PC-9 (cell line): ENCODE data around the gene SFRP5. TPM values are rescaled to one million over a fixed set of nuclear protein-coding genes. Genes with fewer than 3 reads are reported as not detected.

Source experiments
- BruUV-seq: library from RNA; stranded (reverse); fragments of 400-500 nt; replicated peaks from 2 replicates; lab custom pipeline; 2021; lab: Mats Ljungman, UMichigan
- CTCF ChIA-PET: fragments of 300-600 bp; sonication (Branson Sonifier 250); formaldehyde crosslinking; loops from one replicate; lab custom pipeline; 2022; ENCODE audit warnings: antibody characterized with exemption; lab: Charles Lee
- POLR2A ChIA-PET: fragments of 300-600 bp; sonication (Branson Sonifier 250); formaldehyde crosslinking; loops from one replicate; lab custom pipeline; 2022; ENCODE audit warnings: antibody characterized with exemption; ENCODE audit not compliant: unreplicated experiment; lab: Charles Lee
- DNase-seq, 2 experiments: peaks; one replicate each; pipeline versions ENCODE4 v3.0.0 to v3.0.0-alpha.2; 2015 to 2022; ENCODE audit warnings: mixed read lengths in 1 of 2
- H2AFZ ChIP-seq: fragments of 200-600 bp; sonication (generic); 2 replicates; pipeline ENCODE4 v1.8.1; 2017; ENCODE audit warnings: antibody characterized with exemption
- H3F3A ChIP-seq: fragments of 200-600 bp; sonication (generic); 2 replicates; pipeline ENCODE4 v1.8.1; 2017; ENCODE audit warnings: antibody characterized with exemption, mild to moderate bottlenecking, low read depth; ENCODE audit not compliant: insufficient read depth
- H3K27ac ChIP-seq: fragments of 200-600 bp; sonication (generic); 2 replicates; pipeline ENCODE4 v1.6.1; 2016; ENCODE audit warnings: mixed run types
- H3K27me3 ChIP-seq: fragments of 200-600 bp; sonication (generic); 2 replicates; pipeline ENCODE4 v1.6.1; 2016; ENCODE audit warnings: low read depth, mixed run types; ENCODE audit not compliant: insufficient read depth
- H3K36me3 ChIP-seq: fragments of 200-600 bp; sonication (generic); 2 replicates; pipeline ENCODE4 v1.6.1; 2016; ENCODE audit warnings: low read depth, mixed run types
- H3K4me1 ChIP-seq: fragments of 200-600 bp; sonication (generic); replicated peaks from 2 replicates; pipeline ENCODE4 v1.6.1; 2016; ENCODE audit warnings: mixed run types; ENCODE audit not compliant: insufficient read depth
- H3K4me2 ChIP-seq: fragments of 200-600 bp; sonication (generic); 2 replicates; pipeline ENCODE4 v1.6.1; 2017; ENCODE audit warnings: mixed run types
- H3K4me3 ChIP-seq: fragments of 200-600 bp; sonication (generic); 2 replicates; pipeline ENCODE4 v1.6.1; 2016; ENCODE audit warnings: mixed run types
- H3K79me2 ChIP-seq: fragments of 200-600 bp; sonication (generic); 2 replicates; pipeline ENCODE4 v1.6.1; 2017; ENCODE audit warnings: low read depth, mixed run types
- H3K9me2 ChIP-seq: fragments of 200-600 bp; sonication (generic); 2 replicates; pipeline ENCODE4 v1.8.1; 2017; ENCODE audit warnings: mild to moderate bottlenecking; ENCODE audit not compliant: insufficient read depth
- H3K9me3 ChIP-seq: fragments of 200-600 bp; sonication (generic); 2 replicates; pipeline ENCODE4 v1.8.1; 2016; ENCODE audit warnings: low read depth; ENCODE audit not compliant: insufficient read depth
- H4K20me1 ChIP-seq: fragments of 200-600 bp; sonication (generic); 2 replicates; pipeline ENCODE4 v1.8.1; 2017; ENCODE audit not compliant: insufficient read depth
- EZH2 ChIP-seq: fragments of 200-600 bp; sonication (generic); IDR thresholded peaks from 2 replicates; pipeline ENCODE4 v1.8.0; 2017; ENCODE audit warnings: antibody characterized with exemption, low read depth
- intact Hi-C: fragments of 100-400 bp; cut with micrococcal nuclease; formaldehyde crosslinking; loops from one replicate; pipeline ENCODE4 v1.10.0; 2022; ENCODE audit not compliant: unreplicated experiment
- total RNA-seq: library from RNA; stranded (reverse); gene quantifications from 2 replicates; pipeline ENCODE4 v1.2.3, GENCODE V29; 2021
- TF ChIP-seq, protein P1 (sequence below): fragments of 200-600 bp; sonication (generic); conservative IDR thresholded peaks from 2 replicates; pipeline ENCODE4 v1.6.1; 2017; ENCODE audit warnings: mixed run types, antibody characterized with exemption, mild to moderate bottlenecking, moderate library complexity

The SFRP5 gene
- total RNA-seq, 1 experiment from 2014 or later = not detected

- no peaks in the 10 kb centered on the region for H3K27me3 ChIP-seq
- BruUV-seq = no TSS peak
- no peak overlapping the region for H3K4me2 ChIP-seq
- no peak overlapping the region for H3K27ac ChIP-seq
- H3F3A ChIP-seq = no peaks in the 10 kb centered on the region
- no peaks in the 10 kb centered on the region for H3K79me2 ChIP-seq
- intact Hi-C loops = no loop called here
- H4K20me1 ChIP-seq = no peaks in the 10 kb centered on the region
- H3K4me3 ChIP-seq = no peak overlapping the region
- CTCF ChIA-PET = no interaction called here
- H3K9me2 ChIP-seq = no peaks in the 10 kb centered on the region
- H3K4me1 ChIP-seq = no peaks in the 10 kb centered on the region
- POLR2A ChIA-PET = no interaction called here
- H3K36me3 ChIP-seq = no peaks in the 10 kb centered on the region
- no peak overlapping the region for H2AFZ ChIP-seq
- DNase-seq = no peak
- H3K9me3 ChIP-seq = no peaks in the 10 kb centered on the region
- no peak for TF ChIP-seq EZH2
- TF ChIP-seq, protein P1, sequence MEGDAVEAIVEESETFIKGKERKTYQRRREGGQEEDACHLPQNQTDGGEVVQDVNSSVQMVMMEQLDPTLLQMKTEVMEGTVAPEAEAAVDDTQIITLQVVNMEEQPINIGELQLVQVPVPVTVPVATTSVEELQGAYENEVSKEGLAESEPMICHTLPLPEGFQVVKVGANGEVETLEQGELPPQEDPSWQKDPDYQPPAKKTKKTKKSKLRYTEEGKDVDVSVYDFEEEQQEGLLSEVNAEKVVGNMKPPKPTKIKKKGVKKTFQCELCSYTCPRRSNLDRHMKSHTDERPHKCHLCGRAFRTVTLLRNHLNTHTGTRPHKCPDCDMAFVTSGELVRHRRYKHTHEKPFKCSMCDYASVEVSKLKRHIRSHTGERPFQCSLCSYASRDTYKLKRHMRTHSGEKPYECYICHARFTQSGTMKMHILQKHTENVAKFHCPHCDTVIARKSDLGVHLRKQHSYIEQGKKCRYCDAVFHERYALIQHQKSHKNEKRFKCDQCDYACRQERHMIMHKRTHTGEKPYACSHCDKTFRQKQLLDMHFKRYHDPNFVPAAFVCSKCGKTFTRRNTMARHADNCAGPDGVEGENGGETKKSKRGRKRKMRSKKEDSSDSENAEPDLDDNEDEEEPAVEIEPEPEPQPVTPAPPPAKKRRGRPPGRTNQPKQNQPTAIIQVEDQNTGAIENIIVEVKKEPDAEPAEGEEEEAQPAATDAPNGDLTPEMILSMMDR = no peak
Observed at GRCh38 chr10:97763947-97764346, 7.9 kb downstream of the SFRP5 start.

- ChIA-PET POLR2A (no interaction called here), CTCF (interaction anchor here (0.7 kb wide), 1 partner anchor 118 kb away, joined by 8 read pairs; no protein-coding TSS in a partner anchor)
- no peaks in the 10 kb centered on the region for H3K79me2 ChIP-seq
- H2AFZ ChIP-seq = no peak overlapping the region
- H3K27ac ChIP-seq = no peak overlapping the region
- intact Hi-C loops = no loop called here
- no peaks in the 10 kb centered on the region for H3K9me3 ChIP-seq
- H3K4me1 ChIP-seq = no peaks in the 10 kb centered on the region
- no peaks in the 10 kb centered on the region for H3K36me3 ChIP-seq
- no peak for DNase-seq
- BruUV-seq = no TSS peak
- H3K4me2 ChIP-seq = no peak overlapping the region
- TF ChIP-seq, protein P1 = no peak
- no peak for TF ChIP-seq EZH2
- H3K9me2 ChIP-seq = no peaks in the 10 kb centered on the region
- no peaks in the 10 kb centered on the region for H3K27me3 ChIP-seq
- no peaks in the 10 kb centered on the region for H3F3A ChIP-seq
- H3K4me3 ChIP-seq = no peak overlapping the region
- H4K20me1 ChIP-seq = no peaks in the 10 kb centered on the region
Observed at GRCh38 chr10:97763411-97763810, 8.4 kb downstream of the SFRP5 start.

DNA sequence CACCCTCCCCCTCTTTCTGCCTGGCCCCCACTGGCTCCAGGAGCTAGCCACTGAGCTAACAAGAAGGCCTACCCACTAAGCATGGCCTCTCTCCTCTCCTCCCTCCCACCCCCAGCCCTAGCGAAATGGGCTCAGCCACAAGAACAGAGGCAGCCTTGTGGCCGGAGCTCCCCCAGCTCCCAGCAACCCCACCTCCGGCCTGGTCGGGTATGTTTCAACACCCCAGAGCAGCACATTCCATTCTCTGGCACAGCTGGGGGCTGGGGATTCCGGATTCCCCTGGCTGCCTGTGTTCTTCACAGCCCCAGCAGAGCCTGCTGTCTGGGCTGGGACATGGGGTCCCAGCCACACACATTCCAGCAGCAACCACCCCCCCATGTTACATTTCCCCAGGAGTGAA, 9.0 kb downstream of the SFRP5 start:
- intact Hi-C loops = no loop called here
- no TSS peak for BruUV-seq
- no peaks in the 10 kb centered on the region for H3K9me2 ChIP-seq
- H3K36me3 ChIP-seq = no peaks in the 10 kb centered on the region
- H3K4me3 ChIP-seq = no peak overlapping the region
- no peak overlapping the region for H3K27ac ChIP-seq
- ChIA-PET POLR2A (no interaction called here), CTCF (interaction anchor here (0.7 kb wide), 1 partner anchor 118 kb away, joined by 8 read pairs; no protein-coding TSS in a partner anchor)
- no peaks in the 10 kb centered on the region for H4K20me1 ChIP-seq
- no peak overlapping the region for H2AFZ ChIP-seq
- no peaks in the 10 kb centered on the region for H3F3A ChIP-seq
- H3K9me3 ChIP-seq = no peaks in the 10 kb centered on the region
- no peak for DNase-seq
- H3K4me2 ChIP-seq = no peak overlapping the region
- no peaks in the 10 kb centered on the region for H3K79me2 ChIP-seq
- H3K27me3 ChIP-seq = no peaks in the 10 kb centered on the region
- no peaks in the 10 kb centered on the region for H3K4me1 ChIP-seq
- TF ChIP-seq EZH2 = no peak
- TF ChIP-seq, protein P1 = no peak
